GM12873 (cell line): Measurements from ENCODE around the gene ATP5IF1.

ENCODE experiments used
- TF ChIP-seq, protein P1 (sequence below): IDR thresholded peaks from 2 replicates; pipeline ENCODE4 v1.5.1; 2012; ENCODE audit warnings: low read depth, mild to moderate bottlenecking, moderate library complexity, low read length, control low read depth; ENCODE audit not compliant: insufficient read depth; ENCODE audit errors: missing control alignments

The ATP5IF1 gene

DNA sequence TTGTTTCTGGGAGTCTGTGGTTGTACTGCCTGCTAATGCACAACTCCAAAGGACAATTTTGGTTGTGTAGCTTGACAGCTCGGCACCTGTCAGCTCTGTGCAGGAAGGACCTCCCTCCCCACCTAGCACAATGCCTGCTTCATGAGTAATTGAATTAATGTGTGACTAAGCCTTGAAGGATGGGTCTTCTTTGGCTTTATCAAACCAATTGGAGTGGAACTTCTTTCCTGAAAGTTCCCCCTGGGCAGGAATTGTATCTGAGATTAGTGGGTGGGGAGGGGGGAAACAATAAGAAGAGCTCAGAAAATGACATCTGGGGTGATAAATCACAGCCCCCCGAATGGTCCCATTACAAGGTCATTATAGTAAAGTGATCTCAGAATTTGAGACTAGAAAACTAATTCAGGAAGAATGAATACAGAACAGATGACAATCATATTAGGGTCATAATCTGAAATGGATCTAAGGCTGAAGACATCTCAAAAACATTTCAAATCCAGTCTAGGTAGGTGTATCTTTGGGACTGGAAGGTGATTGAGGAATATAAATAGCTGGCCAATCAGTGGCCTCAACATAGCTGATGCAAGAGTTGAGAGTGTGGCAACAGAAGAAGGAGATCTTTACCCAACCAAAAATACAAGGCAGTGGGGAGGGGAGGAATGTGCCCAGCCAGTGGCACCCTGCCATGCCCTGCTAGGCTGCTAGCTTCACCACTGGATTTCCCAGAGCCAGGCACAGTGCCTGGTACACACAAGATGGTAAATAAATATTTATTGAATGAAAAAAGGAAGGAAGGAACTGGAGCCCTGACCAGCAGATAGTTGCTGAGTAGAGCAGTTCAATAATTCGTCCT lies 13.3 kb downstream of the ATP5IF1 start:
- TF ChIP-seq, protein P1, sequence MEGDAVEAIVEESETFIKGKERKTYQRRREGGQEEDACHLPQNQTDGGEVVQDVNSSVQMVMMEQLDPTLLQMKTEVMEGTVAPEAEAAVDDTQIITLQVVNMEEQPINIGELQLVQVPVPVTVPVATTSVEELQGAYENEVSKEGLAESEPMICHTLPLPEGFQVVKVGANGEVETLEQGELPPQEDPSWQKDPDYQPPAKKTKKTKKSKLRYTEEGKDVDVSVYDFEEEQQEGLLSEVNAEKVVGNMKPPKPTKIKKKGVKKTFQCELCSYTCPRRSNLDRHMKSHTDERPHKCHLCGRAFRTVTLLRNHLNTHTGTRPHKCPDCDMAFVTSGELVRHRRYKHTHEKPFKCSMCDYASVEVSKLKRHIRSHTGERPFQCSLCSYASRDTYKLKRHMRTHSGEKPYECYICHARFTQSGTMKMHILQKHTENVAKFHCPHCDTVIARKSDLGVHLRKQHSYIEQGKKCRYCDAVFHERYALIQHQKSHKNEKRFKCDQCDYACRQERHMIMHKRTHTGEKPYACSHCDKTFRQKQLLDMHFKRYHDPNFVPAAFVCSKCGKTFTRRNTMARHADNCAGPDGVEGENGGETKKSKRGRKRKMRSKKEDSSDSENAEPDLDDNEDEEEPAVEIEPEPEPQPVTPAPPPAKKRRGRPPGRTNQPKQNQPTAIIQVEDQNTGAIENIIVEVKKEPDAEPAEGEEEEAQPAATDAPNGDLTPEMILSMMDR: no peak

DNA sequence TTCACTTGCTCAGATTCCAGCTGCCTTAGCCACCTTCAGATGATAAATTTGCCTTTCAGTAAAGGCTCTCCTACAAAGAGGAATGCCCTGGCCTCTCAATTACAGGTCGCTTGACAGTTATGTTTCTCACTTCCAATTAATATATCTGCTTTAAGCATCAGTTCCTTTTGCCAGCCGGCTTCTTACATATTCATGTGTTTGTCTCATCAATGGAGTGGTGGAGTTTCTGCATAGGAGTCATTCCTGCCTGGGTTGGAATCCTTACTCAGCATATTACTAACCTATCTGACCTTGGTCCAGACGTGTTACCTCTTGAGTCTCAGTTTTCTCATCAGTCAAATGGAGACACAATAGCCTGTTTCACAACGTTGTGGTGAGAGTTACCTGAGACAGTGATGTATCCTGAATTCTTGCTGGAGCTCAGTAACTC lies 14.0 kb downstream of the ATP5IF1 start:
- TF ChIP-seq, protein P1: no peak

DNA sequence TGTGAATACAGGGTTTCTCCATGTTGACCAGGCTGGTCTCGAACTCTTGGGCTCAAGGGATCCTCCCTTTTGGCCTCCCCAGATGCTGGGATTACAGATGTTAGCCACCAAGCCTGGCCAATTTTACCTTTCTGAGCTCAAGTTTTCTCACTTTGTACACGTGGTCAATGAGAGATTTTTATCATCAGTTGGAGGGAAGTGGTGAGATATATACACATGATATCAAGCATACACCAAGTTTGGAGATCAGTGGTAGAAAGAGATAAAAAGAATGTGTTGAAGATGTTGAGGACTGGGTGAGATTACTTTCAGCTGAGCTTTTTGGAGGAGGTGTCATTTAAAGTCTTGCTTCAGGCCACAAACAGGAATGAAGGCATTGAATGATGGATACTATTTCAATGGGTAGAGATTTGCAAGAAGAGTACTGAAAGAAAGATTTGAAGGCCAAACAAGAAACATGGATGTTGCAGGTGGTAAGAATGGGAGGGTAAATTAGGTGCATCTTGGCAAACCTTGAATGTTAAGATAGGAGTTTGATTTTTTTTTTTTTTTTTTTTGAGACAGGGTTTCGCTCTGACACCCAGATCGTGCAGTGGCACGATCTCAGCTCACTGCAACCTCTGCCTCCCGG lies 20.4 kb downstream of the ATP5IF1 start:
- TF ChIP-seq, protein P1: no peak

DNA sequence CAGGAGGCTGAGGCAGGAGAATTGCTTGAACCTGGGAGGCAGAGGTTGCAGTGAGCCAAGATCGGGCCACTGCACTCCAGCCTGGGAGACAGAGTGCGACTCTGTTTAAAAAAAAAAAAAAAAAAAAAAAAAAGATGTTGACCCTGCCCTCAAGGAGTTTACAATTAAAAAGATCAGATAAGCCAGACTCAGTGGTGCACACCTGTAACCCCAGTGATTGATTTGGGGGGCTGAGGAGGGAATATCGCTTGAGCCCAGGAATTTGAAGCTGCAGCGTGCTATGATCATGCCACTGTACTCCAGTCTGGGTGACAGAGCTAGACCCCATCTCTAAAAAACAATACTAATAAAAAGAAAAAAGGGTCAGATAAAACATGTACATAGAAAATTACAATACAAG lies 21.8 kb downstream of the ATP5IF1 start:
- TF ChIP-seq, protein P1: no peak

DNA sequence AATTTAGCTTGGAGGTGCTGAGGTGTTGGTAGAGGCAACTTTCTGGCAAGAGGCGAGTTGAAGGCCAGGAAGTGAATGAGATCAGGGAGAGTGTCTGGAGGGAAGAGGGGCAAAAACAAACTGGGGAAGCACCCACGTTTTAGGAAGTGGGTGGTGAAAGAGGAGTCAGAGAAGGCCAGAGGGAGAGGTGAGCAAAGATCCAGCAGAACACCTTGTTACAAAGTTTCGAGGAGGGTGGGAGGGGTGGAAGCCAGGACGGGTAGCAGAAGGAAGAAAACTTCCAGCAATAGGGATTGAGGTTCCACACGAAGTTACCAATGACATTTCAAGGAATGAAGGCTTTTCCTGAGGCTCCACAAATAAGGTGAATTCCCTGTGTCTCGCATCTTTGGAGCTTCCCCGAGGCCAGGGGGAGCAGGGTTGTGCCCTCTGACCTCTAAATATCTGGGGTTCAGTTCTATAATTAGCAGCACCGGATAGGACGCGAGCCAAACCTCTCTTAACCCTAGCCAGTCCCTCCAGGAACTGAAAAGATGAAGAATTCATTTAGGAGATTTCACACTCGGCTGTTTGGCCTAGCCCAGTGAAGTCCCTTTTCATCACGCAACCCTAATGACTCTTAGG lies 22.8 kb downstream of the ATP5IF1 start:
- TF ChIP-seq, protein P1: no peak

DNA sequence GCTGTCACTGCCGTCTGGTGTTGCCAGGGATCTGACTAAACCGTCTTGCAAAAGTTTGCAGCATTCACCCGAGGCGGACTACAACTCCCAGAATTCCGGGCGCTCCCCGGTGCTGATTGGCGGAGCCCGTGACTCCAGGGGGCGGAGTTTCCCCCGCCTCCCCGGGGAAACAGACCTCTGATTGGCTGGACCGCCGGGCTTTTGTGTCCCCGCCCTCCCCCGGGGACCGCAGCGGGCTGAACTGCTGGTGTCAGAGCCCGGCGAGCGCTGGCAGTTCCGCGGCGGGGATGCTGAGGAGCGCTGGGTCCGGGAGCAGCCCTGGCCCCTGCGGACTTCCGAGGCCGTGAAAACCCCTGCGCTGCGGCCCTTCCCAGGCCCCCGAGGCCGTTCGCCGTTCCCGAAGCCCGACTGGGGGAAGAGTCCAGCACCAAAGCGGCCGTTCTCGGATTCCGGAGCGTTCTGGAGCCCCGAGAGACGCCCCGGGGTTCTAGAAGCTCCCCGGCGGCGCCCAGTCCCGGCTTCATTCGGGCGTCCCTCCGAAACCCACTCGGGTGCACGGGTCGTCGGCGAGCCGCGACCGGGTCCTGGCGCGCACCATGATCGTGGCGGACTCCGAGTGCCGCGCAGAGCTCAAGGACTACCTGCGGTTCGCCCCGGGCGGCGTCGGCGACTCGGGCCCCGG lies 23.5 kb downstream of the ATP5IF1 start, which contains the start of gene SESN2:
SESN2 (plus strand) TSS at position 267 of the 682 bp plus-strand sequence; CDS start at position 597, 330 bp downstream.
- TF ChIP-seq, protein P1: no peak
